SW480 (cell line): ENCODE data around the gene ATRAID.

Source experiments
- DNase-seq: peaks from one replicate; pipeline ENCODE4 v3.0.0-alpha.2; 2016; ENCODE audit warnings: low spot score

Gene ATRAID

DNA sequence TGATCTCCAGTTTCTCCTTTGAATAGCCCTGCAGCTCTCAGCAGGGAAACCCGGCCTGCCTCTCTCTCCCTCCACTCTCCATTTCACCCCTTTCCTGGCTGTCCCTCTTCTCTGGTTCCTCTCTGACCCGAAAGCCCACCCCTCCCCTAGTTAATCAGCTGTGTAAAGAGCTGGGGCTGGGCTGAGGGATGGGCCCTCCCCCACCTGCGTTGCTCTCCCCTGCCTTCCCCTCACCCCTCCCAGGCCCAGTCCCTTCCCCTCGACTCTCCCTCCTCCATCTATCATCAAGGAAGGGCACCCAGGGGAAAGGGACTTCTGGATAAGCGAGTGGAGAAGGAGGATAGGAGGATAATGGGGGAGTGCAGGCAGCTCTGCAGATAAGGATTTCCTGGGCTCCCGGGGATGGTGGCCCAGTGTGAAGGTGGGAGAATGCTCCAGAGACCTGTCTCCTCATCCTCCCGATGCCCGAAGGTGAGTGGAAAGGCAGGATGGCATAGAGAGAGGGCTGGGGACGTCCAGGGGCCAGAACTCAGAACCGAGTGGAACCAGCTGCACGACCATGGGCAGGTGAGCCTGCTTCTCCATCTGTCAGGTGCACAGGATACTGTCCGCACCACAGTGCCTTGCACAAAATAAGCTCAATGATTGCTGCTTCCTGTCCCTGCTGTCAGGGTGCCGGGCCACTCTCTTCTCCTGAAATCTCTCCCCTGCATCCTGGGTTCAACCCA lies 39.0 kb downstream of the ATRAID start:
- no peak for DNase-seq

DNA sequence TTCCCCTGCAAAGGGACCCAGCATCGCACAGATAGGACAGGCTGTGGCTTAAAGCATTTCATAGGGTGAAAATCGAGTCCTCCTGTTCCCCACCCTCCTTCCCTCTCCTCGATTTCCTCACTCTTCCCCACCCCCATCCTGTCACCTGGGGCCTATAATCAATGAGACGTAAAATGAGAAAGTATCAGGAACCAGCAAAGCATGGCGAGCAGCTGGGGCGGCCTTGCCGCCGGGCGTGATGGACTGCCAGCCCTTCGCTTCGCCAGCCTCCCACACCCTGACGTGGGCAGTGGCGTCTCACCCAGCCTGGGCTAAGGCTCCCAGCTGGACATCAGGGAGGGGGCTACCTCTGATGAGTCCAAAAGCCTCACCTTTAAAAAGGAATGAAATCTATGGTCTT lies 39.9 kb downstream of the ATRAID start:
- DNase-seq, result no peak

DNA sequence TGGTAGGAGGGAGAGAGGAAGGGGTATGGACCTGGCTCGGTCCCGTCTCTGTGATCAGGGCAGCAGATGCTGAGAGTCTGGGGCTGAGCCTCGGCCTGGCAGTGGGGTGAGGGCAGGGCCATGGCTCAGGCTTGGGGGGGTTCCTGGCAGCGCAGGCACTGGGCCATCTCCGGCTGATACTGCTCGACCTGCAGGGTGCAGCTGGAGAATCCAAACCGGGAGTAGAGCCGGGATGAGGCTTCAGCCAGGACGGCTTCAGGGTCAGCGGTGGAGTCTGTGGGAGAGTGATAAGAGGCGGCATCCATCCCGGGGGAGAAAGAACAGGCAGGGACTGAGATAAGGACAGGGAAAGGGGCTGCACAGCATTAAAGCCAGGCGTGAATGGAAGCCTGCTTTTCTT lies 43.3 kb downstream of the ATRAID start:
- DNase-seq, result no peak

DNA sequence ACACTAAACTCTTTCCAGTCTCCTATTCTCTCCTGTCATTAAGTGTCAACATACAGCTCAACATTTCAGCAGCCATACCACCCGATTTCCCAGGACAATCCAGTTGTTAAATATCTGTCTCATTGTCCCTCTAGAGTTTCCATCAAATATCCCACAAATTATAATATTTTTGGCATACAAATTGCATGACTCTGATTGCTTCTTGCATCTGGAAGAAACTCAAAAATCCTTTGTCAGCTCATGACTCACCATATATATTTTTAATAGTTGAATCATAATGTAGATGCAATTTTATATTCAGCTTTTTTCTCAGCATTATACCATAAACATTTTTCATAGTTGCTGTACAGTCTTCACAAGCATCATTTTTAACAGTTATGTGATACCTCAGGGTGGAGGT lies 43.8 kb downstream of the ATRAID start:
- DNase-seq, result no peak

DNA sequence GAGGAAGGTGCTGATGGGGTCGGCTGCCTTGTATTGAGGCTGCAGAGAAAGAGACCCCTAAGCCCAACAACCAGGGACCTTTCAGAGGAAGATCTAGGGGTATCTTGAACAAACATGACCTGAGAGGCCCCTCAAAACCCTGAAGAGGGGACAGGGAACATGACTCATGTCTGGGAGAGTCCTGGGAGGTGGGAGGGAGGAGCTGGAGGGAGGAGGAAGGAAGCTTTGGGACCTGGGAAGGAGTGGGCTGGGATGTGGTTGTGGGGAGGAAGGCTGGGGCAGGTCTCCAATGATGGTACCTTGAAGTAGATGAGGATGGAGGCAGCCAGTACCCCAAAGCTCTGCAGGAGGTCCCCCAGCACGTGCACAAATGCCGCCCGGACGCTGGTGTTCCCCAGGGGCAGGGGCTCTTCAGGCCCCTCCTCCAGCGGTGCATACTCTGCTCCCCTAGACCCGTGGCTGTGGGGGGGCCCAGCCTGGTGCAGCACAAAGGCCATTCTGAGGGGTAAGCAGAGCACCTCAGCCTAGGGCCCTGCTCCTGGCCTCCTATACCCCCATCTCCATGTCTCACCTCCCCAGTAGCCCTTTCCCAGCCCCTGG lies 45.1 kb downstream of the ATRAID start:
- DNase-seq, result no peak

DNA sequence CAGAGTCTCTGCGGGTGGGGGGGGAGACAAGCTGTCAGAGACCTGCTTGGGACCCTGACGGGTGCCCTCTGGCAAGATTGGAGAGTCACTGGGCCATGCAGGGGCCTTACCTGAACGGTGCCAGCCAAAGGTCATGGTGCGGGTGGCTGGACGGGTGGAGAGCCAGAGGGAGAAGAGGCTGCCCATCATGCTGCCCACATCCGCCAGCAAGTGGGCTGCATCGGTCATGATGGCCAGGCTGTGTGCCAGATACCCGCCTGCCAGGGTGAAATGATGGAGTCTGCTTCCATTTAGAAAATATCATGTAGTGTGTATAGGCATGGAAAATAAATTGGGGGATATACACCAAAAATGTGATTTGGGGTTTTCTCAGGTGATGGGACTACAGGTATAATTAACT lies 46.2 kb downstream of the ATRAID start:
- DNase-seq, result no peak

DNA sequence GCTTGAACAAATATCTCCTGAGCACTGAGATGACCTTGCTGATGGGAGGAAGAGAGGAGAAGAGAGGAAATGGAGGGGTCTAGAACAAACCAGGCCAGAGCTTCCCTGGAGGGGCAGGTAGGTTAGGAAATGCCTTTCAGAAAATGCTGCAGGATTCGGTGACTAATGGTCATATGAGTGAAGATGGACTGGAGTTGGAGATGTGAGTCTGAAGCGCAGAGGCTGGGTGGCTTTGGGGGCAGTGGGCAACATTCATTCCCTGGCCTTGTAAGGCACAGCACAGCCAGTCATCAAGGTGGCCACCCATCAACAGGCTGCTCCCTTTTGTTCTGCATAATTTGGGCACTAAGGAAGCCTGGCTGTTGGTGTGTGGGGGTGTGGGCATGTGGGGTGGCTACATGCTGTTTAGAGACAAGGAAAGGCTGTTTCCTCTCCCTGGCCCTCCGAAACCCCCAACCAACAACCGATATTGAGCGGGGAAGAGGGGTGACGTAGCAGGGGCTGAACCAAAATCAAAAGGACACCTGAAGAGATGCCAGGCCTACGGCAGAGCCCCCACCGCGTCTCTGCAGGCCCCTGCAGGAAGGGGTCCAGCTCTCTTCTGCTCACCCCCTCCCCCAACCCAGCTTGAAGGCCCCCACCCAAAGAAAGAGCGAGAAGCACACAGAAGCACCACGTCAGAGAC lies 49.5 kb downstream of the ATRAID start:
- DNase-seq, result no peak

DNA sequence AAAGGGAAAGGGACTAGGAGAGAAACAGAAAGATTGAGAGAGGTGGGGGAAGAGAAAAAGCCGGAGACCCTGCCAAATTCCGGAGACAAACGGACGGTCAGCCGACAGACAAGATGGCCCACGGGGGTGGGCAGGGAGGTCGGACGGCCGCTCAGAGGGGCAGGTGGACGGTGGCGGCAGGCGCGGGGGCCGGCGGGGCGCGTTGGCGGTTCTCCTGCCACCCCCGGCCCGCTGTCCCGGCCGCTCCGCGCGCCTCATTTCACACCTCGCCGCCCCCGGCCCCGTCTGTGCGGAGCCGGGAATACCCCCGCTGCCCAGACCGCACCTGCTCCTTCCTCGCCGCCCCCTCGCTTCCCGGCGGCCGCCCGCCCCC lies 50.1 kb downstream of the ATRAID start:
- DNase-seq, result no peak

DNA sequence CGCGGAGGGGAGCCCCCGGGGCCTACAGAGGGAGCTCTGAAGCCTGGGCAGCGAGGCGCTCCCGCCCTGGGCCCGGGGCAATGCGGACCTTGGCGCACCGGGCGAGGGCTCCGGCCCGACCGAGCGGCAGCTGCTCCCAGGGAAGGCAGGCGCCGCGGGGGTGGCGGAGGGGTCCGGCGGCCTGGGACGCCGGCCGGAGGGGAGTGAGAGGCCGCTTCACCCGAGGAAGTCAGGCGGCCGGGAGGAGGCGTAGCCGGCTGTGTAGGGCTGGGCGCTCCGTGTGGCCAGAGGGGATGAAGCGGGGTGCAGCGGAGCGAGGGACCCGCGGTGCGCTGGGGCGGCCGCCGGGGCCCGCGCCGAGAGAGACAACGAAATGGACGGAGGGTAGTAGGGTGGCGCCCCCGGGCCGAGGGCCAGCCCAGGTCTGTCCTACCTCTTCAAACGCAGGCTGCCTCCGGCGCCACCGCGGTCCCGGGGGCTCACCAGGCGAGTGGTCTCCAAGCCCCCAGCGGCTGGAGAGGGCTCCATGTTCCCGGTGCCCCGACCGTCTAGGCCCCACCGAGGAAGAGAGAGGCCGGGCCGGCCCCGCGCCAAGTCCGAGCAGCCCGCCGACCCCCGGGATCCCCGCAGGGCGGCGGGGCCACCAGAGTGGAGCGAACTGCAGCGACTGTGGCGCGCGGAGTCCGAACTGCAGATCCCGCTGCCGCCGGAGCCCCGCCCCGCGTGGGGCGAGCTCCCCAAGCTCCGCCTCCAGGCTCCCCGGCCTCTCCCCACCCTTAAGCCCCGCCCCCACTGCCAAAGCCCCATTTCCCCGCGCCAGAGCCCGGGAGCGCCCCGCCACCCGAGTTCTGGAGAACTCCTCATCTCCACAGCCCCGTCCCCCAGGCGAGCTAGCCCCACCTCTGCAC lies 50.8 kb downstream of the ATRAID start, which contains the start of gene SLC30A3:
Gene SLC30A3, minus strand, starts transcription at position 669 of the 908 bp plus-strand sequence. Its CDS starts 141 bp downstream, at position 528.
- peak; percentile 76 for DNase-seq

DNA sequence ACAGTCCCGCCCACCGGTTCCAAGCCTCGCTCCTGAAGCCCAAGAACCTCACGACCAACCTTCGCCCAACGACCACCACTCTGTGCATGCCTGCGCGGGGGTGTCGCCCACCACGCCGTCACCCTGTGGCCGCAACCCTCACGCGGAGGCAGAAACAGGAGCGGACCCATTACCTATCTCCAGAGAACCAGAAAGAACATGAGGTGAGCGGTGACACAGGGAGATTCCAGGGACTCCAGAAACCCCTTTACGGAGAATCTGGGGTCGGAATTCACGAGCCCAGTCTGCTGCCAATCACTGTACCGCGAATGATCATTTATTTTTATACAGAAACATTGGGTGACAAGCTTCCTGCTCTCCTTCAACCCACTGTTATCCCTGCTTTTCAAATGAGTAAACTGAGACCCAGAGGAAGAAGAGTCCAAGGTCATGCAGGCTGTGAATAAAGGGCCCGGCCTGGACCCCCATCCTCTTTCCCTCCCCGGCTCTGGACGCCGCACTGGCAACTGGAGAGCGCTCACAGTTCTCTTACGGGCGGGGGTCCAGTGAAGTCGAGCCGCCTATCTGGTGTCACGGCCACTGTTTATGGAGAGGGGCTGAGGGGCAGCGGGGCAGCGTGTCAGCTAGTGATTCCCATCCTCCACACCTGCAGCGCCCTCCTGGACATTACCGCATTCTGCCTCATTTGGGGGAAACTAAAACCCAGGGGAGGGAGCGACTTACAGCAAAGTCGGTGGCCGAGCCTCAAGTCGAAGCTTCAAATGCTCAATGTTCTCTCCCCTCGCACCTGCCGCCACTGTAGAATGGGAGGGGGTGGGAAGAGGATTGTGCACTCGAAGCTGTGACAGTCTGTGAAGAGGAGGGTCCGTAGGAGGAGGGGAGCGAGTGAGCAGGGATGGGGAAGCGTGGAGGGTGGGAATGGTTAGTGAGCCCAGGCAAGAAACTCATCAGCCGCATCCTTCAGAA lies 51.7 kb downstream of the ATRAID start:
- DNase-seq, result no peak

DNA sequence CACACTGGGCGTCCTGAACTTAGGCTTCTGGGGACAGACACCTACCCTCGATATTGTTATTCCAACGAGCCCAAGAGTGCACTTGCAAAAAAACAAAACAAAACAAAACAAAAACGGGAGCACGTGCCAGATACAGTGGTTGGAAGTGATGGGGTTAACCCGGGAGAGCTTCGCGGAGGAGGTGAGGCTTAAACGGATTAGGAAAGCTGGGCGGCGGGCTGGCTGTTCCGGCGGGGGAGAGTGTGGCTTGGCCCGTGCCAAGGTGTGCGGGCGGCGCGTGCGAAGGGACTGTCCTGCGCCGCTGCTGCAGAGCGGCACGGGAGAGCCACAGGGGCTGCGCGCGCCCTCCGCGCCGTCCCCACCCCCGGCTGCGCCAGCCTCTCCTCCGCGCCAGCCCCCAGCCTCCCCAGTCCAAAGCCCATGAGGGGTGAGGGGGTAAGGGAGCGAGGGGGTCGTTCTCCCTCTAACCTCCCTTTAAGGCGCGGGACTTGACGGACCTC lies 52.5 kb downstream of the ATRAID start:
- DNase-seq, result no peak

DNA sequence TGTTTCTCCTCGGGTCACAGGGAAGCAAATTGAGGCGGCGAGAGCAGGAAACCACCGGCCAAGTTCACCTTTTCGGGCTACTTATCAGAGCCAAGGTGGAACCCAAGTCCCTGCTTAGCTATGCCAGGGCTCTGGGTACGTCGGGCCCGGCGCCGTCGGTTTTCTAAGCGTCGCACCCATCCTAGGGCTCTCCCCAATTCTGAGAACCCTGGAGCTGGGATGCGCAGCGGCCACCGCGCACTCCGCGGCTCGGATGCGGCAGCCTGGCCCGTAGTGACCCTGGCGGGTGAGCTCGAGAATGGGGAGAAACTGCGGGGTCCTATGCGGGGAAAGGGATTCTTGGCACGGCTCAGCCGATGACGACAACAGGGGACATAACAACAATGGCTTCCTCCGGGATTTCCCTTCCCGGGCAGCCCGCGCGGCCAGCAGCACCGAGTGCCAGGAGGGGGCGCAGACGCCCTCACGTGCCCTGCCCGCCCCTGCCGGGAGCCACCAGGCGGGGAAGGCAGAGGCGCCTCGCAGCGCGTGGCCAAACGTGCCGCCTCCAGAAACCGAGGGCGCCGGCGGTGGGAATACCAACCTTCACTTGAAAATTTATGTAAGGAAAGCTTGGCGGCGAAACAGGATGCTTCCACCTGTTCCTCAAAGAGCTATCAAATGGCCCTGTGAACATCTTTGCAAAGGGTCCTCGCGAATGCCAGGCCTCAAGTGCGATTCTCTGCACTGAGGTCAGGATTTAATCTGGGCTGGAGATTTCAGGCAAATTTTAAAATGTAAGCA lies 53.1 kb downstream of the ATRAID start:
- DNase-seq, result peak; percentile 87

DNA sequence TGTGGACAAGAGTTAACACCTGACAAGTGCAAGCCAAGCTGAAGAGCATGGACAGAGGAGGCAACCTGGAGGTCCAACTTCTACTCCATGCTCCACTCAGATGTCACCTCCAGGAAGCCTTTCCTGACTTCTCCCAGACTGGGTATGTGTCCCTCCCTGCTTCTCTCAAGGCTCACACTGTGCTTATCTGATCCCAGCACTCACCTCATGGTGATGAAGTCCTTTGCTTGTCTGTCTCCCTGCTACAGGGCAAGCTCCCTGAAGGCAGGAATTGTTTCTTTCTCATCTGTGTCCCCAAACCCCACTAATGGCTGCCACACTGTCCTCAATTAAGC lies 53.7 kb downstream of the ATRAID start:
- no peak for DNase-seq
